Measurements from ENCODE around the gene KDM4C. TPM values are rescaled to one million over a fixed set of nuclear protein-coding genes. Genes with fewer than 3 reads are reported as not detected.

KDM4C gene
- total and polyA plus RNA-seq, 7 donors: 16.4 to 33.5 (median 28.8) TPM

DNA sequence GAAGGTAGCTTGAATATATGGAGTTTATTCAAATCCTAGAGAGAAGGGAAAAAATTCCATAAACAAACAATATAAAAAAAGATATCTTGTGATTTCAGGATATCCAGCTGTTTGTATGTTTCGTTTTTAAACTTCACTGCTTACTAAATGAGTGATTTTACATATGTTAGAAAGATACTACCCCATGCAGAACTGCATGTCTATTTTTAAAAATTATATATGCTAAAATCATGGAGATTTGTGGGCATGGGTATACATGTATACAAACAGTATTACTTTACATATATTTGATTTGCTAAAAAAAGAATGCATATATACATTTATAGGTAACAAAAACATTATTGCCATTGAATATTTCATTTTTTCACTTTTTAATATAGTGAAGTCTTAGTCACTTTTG lies 178.3 kb downstream of the KDM4C start:
- no peaks in the 10 kb centered on the region for H3K9me3 ChIP-seq
- WGBS, 2 donors: 84 to 89% methylated on average over 1 of the region's 1 CpG
- peaks cover 0 to 39% (median 20%) of the 10 kb centered on the region in 4 donors for H3K4me1 ChIP-seq
- no peak overlapping the region for H3K4me3 ChIP-seq
- H3K27me3 ChIP-seq: no peaks in the 10 kb centered on the region
- DNase-seq: no peak
- TF ChIP-seq POLR2AphosphoS5 (IDR thresholded peaks at IDR 0.05) (no peak), EP300 (IDR thresholded peaks at IDR 0.05) (no peak), POLR2A (IDR thresholded peaks at IDR 0.05) (no peak)
- TF ChIP-seq, protein P1, sequence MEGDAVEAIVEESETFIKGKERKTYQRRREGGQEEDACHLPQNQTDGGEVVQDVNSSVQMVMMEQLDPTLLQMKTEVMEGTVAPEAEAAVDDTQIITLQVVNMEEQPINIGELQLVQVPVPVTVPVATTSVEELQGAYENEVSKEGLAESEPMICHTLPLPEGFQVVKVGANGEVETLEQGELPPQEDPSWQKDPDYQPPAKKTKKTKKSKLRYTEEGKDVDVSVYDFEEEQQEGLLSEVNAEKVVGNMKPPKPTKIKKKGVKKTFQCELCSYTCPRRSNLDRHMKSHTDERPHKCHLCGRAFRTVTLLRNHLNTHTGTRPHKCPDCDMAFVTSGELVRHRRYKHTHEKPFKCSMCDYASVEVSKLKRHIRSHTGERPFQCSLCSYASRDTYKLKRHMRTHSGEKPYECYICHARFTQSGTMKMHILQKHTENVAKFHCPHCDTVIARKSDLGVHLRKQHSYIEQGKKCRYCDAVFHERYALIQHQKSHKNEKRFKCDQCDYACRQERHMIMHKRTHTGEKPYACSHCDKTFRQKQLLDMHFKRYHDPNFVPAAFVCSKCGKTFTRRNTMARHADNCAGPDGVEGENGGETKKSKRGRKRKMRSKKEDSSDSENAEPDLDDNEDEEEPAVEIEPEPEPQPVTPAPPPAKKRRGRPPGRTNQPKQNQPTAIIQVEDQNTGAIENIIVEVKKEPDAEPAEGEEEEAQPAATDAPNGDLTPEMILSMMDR (IDR thresholded peaks at IDR 0.05): no peak
- intact Hi-C loops (cut with DNase I): no loop called here
- no peaks in the 10 kb centered on the region for H3K36me3 ChIP-seq
- no peak overlapping the region for H3K27ac ChIP-seq

DNA sequence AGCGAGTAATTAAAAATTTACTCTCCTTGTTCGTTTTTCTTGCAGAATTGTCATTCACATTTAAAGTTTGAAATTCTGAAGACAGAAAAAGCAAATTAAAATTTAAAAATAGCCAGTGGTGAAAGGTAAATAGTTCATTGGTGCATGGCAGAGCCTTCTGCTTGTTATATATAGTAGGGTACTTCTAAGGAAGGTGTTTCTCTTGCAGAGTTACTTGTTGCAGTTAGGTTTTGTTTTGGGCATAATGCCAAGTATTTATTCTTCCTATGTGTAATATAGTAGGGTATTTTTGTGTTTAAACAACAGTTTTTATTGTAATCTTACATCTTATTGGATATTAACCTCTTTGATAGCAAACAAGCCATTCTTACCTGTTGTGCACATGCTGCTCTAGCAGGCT lies 179.4 kb downstream of the KDM4C start:
- Histone ChIP-seq H3K36me3 (no peaks in the 10 kb centered on the region), H3K9me3 (no peaks in the 10 kb centered on the region), H3K27me3 (no peaks in the 10 kb centered on the region), H3K4me1 (peaks cover 0 to 29% (median 19%) of the 10 kb centered on the region in 4 donors), H3K27ac (no peak overlapping the region), H3K4me3 (no peak overlapping the region)
- DNase-seq: no peak
- intact Hi-C loops (cut with DNase I): no loop called here
- TF ChIP-seq, protein P1 (IDR thresholded peaks at IDR 0.05): no peak
- TF ChIP-seq POLR2AphosphoS5 (IDR thresholded peaks at IDR 0.05): no peak
- no peak for TF ChIP-seq POLR2A (IDR thresholded peaks at IDR 0.05)
- no peak for TF ChIP-seq EP300 (IDR thresholded peaks at IDR 0.05)
- 93 to 95% methylated on average over 2 of the region's 2 CpGs for WGBS, 2 donors

DNA sequence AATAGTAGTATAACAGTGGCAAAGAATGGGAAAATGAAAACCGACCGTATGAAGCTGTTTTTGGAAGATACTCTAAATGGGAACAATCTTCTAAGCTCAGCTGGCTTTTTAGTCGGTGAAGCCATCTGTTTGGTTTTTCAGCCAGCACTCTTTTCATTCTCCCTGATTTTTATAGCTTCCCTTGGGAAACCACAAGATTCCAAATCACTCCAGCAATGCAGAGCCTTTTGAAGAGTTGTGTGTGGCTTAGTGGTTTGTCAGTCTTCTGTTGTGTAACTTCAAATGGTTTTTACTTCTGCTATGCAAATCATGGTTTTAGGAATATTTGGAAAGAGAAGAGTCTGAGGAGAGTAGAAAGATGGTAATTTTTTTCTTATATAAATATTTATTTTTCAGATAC lies 180.7 kb downstream of the KDM4C start:
- no peak for DNase-seq
- intact Hi-C loops (cut with DNase I): no loop called here
- H3K27me3 ChIP-seq: no peaks in the 10 kb centered on the region
- whole genome bisulfite sequencing, 2 donors: 54 to 81% methylated on average over 3 of the region's 3 CpGs
- TF ChIP-seq, protein P1 (IDR thresholded peaks at IDR 0.05): no peak
- TF ChIP-seq POLR2AphosphoS5 (IDR thresholded peaks at IDR 0.05) (no peak), EP300 (IDR thresholded peaks at IDR 0.05) (no peak), POLR2A (IDR thresholded peaks at IDR 0.05) (no peak)
- H3K9me3 ChIP-seq: no peaks in the 10 kb centered on the region
- no peak overlapping the region for H3K4me3 ChIP-seq
- H3K4me1 ChIP-seq: peaks cover 0 to 21% (median 15%) of the 10 kb centered on the region in 4 donors
- peak overlapping the region in 2 of 4 donors; percentile 1 to 36 for H3K27ac ChIP-seq
- H3K36me3 ChIP-seq: no peaks in the 10 kb centered on the region

DNA sequence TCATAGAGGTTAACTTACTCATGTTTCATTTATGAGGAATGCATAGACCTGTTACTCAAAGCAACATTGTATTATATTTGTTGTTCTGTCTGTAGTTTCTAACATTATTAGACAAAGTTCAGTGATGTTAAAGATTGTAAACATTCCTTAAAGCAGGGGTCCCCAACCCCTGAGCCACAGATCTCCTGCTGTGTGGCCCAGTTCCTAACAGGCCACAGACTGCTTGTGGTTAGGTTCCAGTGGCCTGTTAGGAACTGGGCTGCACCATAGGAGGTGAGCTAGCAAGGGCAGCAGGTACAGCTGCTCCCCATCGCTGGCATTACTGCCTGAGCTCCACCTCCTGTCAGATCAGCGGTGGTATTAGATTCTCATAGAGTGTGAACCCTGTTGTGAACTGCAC lies 181.1 kb downstream of the KDM4C start:
- Histone ChIP-seq H3K9me3 (no peaks in the 10 kb centered on the region), H3K27me3 (no peaks in the 10 kb centered on the region), H3K27ac (peak overlapping the region in 1 of 4 donors; percentile 36), H3K4me3 (no peak overlapping the region), H3K4me1 (peaks cover 0 to 23% (median 16%) of the 10 kb centered on the region in 4 donors), H3K36me3 (no peaks in the 10 kb centered on the region)
- intact Hi-C loops (cut with DNase I): no loop called here
- WGBS, 2 donors: 94 to 95% methylated on average over 2 of the region's 2 CpGs
- TF ChIP-seq POLR2A (IDR thresholded peaks at IDR 0.05) (no peak), EP300 (IDR thresholded peaks at IDR 0.05) (no peak), POLR2AphosphoS5 (IDR thresholded peaks at IDR 0.05) (no peak)
- TF ChIP-seq, protein P1 (IDR thresholded peaks at IDR 0.05): no peak
- no peak for DNase-seq

DNA sequence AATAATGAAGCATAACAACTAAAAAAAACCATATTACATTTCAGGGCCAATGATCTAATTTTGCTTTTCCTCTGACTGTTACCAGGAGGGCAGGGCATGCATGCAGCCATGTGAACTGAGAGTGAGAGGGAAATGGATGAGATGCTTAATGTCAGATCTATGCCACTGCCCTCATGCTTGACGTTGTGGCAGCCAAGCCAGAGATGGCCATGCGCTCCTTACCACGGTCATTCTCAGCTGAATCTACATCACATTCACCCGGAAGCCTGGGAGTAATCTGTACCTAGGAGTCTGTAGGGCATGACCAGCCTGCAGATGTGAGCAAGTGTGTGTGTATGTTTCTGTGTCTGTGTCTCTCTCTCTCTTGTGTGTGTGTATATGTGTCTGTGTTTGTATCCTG lies 183.7 kb downstream of the KDM4C start:
- WGBS, 2 donors: 85 to 89% methylated on average over 4 of the region's 4 CpGs
- TF ChIP-seq, protein P1 (IDR thresholded peaks at IDR 0.05): no peak
- TF ChIP-seq POLR2A (IDR thresholded peaks at IDR 0.05): no peak
- no peak for TF ChIP-seq POLR2AphosphoS5 (IDR thresholded peaks at IDR 0.05)
- TF ChIP-seq EP300 (IDR thresholded peaks at IDR 0.05): no peak
- no peak overlapping the region for H3K4me3 ChIP-seq

More for the DNA sequence above, 183.7 kb downstream of the KDM4C start:
- no peaks in the 10 kb centered on the region for H3K36me3 ChIP-seq
- H3K27ac ChIP-seq: no peak overlapping the region
- DNase-seq: no peak
- H3K9me3 ChIP-seq: no peaks in the 10 kb centered on the region
- H3K27me3 ChIP-seq: no peaks in the 10 kb centered on the region
- H3K4me1 ChIP-seq: peaks cover 0 to 35% (median 22%) of the 10 kb centered on the region in 4 donors
- intact Hi-C loops (cut with DNase I): no loop called here

Data from sigmoid colon (tissue), 7 donors.